Loucy (cell line): ENCODE data around the gene KCTD19.

ENCODE experiments used
- H2AFZ ChIP-seq: fragments of 200-600 bp; sonication (generic); 2 replicates; pipeline ENCODE4 v1.6.0; 2016; ENCODE audit warnings: antibody characterized with exemption, mild to moderate bottlenecking, low read length, moderate library complexity
- H3F3A ChIP-seq: fragments of 200-600 bp; 2 replicates; pipeline ENCODE4 v1.6.0; 2016; ENCODE audit warnings: antibody characterized with exemption, low read depth, mild to moderate bottlenecking
- H3K27me3 ChIP-seq: fragments of 200-600 bp; sonication (generic); 2 replicates; pipeline ENCODE4 v1.6.1; 2014; ENCODE audit warnings: low read length, mild to moderate bottlenecking; ENCODE audit not compliant: insufficient read depth, poor library complexity, severe bottlenecking
- H3K36me3 ChIP-seq: fragments of 200-600 bp; sonication (generic); 2 replicates; pipeline ENCODE4 v1.6.1; 2016; ENCODE audit warnings: low read length; ENCODE audit not compliant: insufficient read depth
- H3K4me1 ChIP-seq: fragments of 200-600 bp; sonication (generic); 2 replicates; pipeline ENCODE4 v1.5.1; 2014; ENCODE audit warnings: low read length, mild to moderate bottlenecking; ENCODE audit not compliant: insufficient read depth, poor library complexity, severe bottlenecking
- H3K4me2 ChIP-seq: fragments of 200-600 bp; sonication (generic); 2 replicates; pipeline ENCODE4 v1.6.0; 2014; ENCODE audit warnings: antibody characterized with exemption, low read length, low read depth, mild to moderate bottlenecking; ENCODE audit not compliant: poor library complexity, severe bottlenecking
- H3K4me3 ChIP-seq: fragments of 200-600 bp; sonication (generic); 2 replicates; pipeline ENCODE4 v1.5.1; 2014; ENCODE audit warnings: low read length, mild to moderate bottlenecking, mixed read lengths; ENCODE audit not compliant: poor library complexity, severe bottlenecking
- H3K79me2 ChIP-seq: fragments of 200-600 bp; sonication (generic); 2 replicates; pipeline ENCODE4 v1.6.1; 2014; ENCODE audit warnings: low read length; ENCODE audit not compliant: insufficient read depth
- H3K9ac ChIP-seq: fragments of 200-600 bp; sonication (generic); 2 replicates; pipeline ENCODE4 v1.6.0; 2014; ENCODE audit warnings: mild to moderate bottlenecking, low read depth, low read length, moderate library complexity; ENCODE audit not compliant: poor library complexity, severe bottlenecking
- H3K9me2 ChIP-seq: fragments of 200-600 bp; sonication (generic); replicated peaks from 2 replicates; pipeline ENCODE4 v1.6.1; 2016; ENCODE audit warnings: low read depth, low read length, mixed read lengths
- H3K9me3 ChIP-seq: fragments of 200-600 bp; sonication (generic); 2 replicates; pipeline ENCODE4 v1.6.1; 2014; ENCODE audit warnings: mild to moderate bottlenecking, antibody characterized with exemption, low read length, low read depth; ENCODE audit not compliant: insufficient read depth
- H4K20me1 ChIP-seq: fragments of 200-600 bp; sonication (generic); 2 replicates; pipeline ENCODE4 v1.6.0; 2014; ENCODE audit warnings: antibody characterized with exemption, low read length, mild to moderate bottlenecking; ENCODE audit not compliant: insufficient read depth, poor library complexity, severe bottlenecking
- CTCF ChIP-seq: fragments of 200-600 bp; sonication (generic); conservative IDR thresholded peaks from 2 replicates; pipeline ENCODE4 v1.5.1; 2014; ENCODE audit warnings: mild to moderate bottlenecking, antibody characterized with exemption, low read length
- EZH2phosphoT487 ChIP-seq: fragments of 200-600 bp; IDR thresholded peaks from 2 replicates; pipeline ENCODE4 v1.6.1; 2018; ENCODE audit warnings: antibody characterized with exemption, mild to moderate bottlenecking, moderate library complexity, borderline replicate concordance

The KCTD19 gene

GRCh38 chr16:67284699-67285646 lies 41.6 kb downstream of the KCTD19 start:
- Histone ChIP-seq H3K79me2 (peaks cover 15% of the 10 kb centered on the region), H3K9me3 (no peaks in the 10 kb centered on the region), H3K9ac (no peak overlapping the region), H3K4me3 (no peak overlapping the region), H3F3A (no peaks in the 10 kb centered on the region), H2AFZ (no peak overlapping the region), H4K20me1 (no peaks in the 10 kb centered on the region), H3K36me3 (peaks cover 18% of the 10 kb centered on the region; the same call in 1 of the 2 replicates), H3K4me2 (no peak overlapping the region), H3K27me3 (no peaks in the 10 kb centered on the region), H3K9me2 (no peaks in the 10 kb centered on the region), H3K4me1 (peaks cover 20% of the 10 kb centered on the region)
- TF ChIP-seq EZH2phosphoT487 (no peak), CTCF (no peak; the same call in 1 of the 2 replicates)

- Histone ChIP-seq H3K4me2 (no peak overlapping the region), H2AFZ (no peak overlapping the region), H3K9me3 (no peaks in the 10 kb centered on the region)
Observed at GRCh38 chr16:67283826-67284555, 42.5 kb downstream of the KCTD19 start.

More at GRCh38 chr16:67283826-67284555, 42.5 kb downstream of the KCTD19 start:
- Histone ChIP-seq H3K4me3 (no peak overlapping the region), H3K79me2 (peaks cover 22% of the 10 kb centered on the region), H3K27me3 (no peaks in the 10 kb centered on the region), H3K4me1 (peaks cover 18% of the 10 kb centered on the region), H3F3A (no peaks in the 10 kb centered on the region), H3K36me3 (peaks cover 18% of the 10 kb centered on the region; the same call in 1 of the 2 replicates), H4K20me1 (no peaks in the 10 kb centered on the region), H3K9me2 (no peaks in the 10 kb centered on the region), H3K9ac (no peak overlapping the region)
- TF ChIP-seq EZH2phosphoT487 (no peak), CTCF (no peak)
